ENCODE measurements around the gene ZNF280C. TPM values are rescaled to one million over a fixed set of nuclear protein-coding genes. Genes with fewer than 3 reads are reported as not detected.

ZNF280C gene
- total and polyA plus RNA-seq, 2 experiments from 2014 or later = 3.2 to 7.3 TPM

GRCh38 chrX:130186651-130187050 lies 82.0 kb downstream of the ZNF280C start:
- WGBS (ENCODE audit: low lambda C conversion rate, missing lambda C conversion rate) = 59% methylated on average over 4 of the region's 4 CpGs

GRCh38 chrX:130184857-130185256 lies 83.8 kb downstream of the ZNF280C start:
- WGBS (ENCODE audit: low lambda C conversion rate, missing lambda C conversion rate) = 47% methylated on average over 2 of the region's 2 CpGs
- DNase-seq (ENCODE audit: low spot score) = no peak
- H2AFZ ChIP-seq = no peak overlapping the region
- TF ChIP-seq EZH2 (IDR thresholded peaks at IDR 0.05; ENCODE audit: borderline replicate concordance) (no peak), EZH2phosphoT487 (IDR thresholded peaks at IDR 0.05; ENCODE audit: low read depth, severe bottlenecking, unreplicated experiment) (no peak)
- TF ChIP-seq, protein P1, sequence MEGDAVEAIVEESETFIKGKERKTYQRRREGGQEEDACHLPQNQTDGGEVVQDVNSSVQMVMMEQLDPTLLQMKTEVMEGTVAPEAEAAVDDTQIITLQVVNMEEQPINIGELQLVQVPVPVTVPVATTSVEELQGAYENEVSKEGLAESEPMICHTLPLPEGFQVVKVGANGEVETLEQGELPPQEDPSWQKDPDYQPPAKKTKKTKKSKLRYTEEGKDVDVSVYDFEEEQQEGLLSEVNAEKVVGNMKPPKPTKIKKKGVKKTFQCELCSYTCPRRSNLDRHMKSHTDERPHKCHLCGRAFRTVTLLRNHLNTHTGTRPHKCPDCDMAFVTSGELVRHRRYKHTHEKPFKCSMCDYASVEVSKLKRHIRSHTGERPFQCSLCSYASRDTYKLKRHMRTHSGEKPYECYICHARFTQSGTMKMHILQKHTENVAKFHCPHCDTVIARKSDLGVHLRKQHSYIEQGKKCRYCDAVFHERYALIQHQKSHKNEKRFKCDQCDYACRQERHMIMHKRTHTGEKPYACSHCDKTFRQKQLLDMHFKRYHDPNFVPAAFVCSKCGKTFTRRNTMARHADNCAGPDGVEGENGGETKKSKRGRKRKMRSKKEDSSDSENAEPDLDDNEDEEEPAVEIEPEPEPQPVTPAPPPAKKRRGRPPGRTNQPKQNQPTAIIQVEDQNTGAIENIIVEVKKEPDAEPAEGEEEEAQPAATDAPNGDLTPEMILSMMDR (IDR thresholded peaks at IDR 0.05; ENCODE audit: poor library complexity) = no peak
- no peaks in the 10 kb centered on the region for H3K9me2 ChIP-seq (replicated peaks; ENCODE audit: insufficient read depth)
- H3K27me3 ChIP-seq = no peaks in the 10 kb centered on the region
- H3K4me2 ChIP-seq = no peak overlapping the region
- H3K4me1 ChIP-seq (ENCODE audit: insufficient read depth) = no peaks in the 10 kb centered on the region
- no peaks in the 10 kb centered on the region for H3K9me3 ChIP-seq (ENCODE audit: low read depth)
- no peak overlapping the region for H3K27ac ChIP-seq
- no peaks in the 10 kb centered on the region for H3K79me2 ChIP-seq
- H3K36me3 ChIP-seq (replicated peaks; ENCODE audit: insufficient read depth, low read depth) = no peaks in the 10 kb centered on the region
- no peak overlapping the region for H3K4me3 ChIP-seq
- no peaks in the 10 kb centered on the region for H4K20me1 ChIP-seq (ENCODE audit: insufficient read depth, poor library complexity, severe bottlenecking)

More at GRCh38 chrX:130186651-130187050, 82.0 kb downstream of the ZNF280C start:
- no peaks in the 10 kb centered on the region for H4K20me1 ChIP-seq (ENCODE audit: insufficient read depth, poor library complexity, severe bottlenecking)
- no peaks in the 10 kb centered on the region for H3K9me3 ChIP-seq (ENCODE audit: low read depth)
- H3K4me2 ChIP-seq = no peak overlapping the region
- H3K27me3 ChIP-seq = no peaks in the 10 kb centered on the region
- H3K4me3 ChIP-seq = no peak overlapping the region
- no peaks in the 10 kb centered on the region for H3K36me3 ChIP-seq (replicated peaks; ENCODE audit: insufficient read depth, low read depth)
- H3K4me1 ChIP-seq (ENCODE audit: insufficient read depth) = no peaks in the 10 kb centered on the region
- TF ChIP-seq EZH2 (IDR thresholded peaks at IDR 0.05; ENCODE audit: borderline replicate concordance) (no peak), EZH2phosphoT487 (IDR thresholded peaks at IDR 0.05; ENCODE audit: low read depth, severe bottlenecking, unreplicated experiment) (no peak)
- TF ChIP-seq, protein P1 (IDR thresholded peaks at IDR 0.05; ENCODE audit: poor library complexity) = no peak
- no peaks in the 10 kb centered on the region for H3K9me2 ChIP-seq (replicated peaks; ENCODE audit: insufficient read depth)
- H3K27ac ChIP-seq = no peak overlapping the region
- no peak overlapping the region for H2AFZ ChIP-seq
- no peaks in the 10 kb centered on the region for H3K79me2 ChIP-seq
- DNase-seq (ENCODE audit: low spot score) = no peak

DNA sequence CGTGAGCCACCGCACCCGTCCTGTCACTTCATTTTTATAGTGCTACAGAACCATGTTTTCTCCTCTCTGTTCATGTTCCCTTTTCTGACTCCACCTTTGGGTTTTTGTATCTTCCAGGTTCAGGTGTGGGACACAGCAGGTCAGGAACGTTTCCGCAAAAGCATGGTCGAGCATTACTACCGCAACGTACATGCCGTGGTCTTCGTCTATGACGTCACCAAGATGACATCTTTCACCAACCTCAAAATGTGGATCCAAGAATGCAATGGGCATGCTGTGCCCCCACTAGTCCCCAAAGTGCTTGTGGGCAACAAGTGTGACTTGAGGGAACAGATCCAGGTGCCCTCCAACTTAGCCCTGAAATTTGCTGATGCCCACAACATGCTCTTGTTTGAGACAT lies 84.5 kb downstream of the ZNF280C start:
- H3K4me1 ChIP-seq (ENCODE audit: insufficient read depth) = no peaks in the 10 kb centered on the region
- 93% methylated on average over 11 of the region's 11 CpGs for WGBS (ENCODE audit: low lambda C conversion rate, missing lambda C conversion rate)
- TF ChIP-seq EZH2phosphoT487 (IDR thresholded peaks at IDR 0.05; ENCODE audit: low read depth, severe bottlenecking, unreplicated experiment) (no peak), EZH2 (IDR thresholded peaks at IDR 0.05; ENCODE audit: borderline replicate concordance) (no peak)
- TF ChIP-seq, protein P1 (IDR thresholded peaks at IDR 0.05; ENCODE audit: poor library complexity) = no peak
- H3K27ac ChIP-seq = no peak overlapping the region
- H3K9me3 ChIP-seq (ENCODE audit: low read depth) = no peaks in the 10 kb centered on the region
- no peak for DNase-seq (ENCODE audit: low spot score)
- no peak overlapping the region for H3K4me3 ChIP-seq
- H3K36me3 ChIP-seq (replicated peaks; ENCODE audit: insufficient read depth, low read depth) = no peaks in the 10 kb centered on the region
- H3K4me2 ChIP-seq = no peak overlapping the region
- H3K27me3 ChIP-seq = no peaks in the 10 kb centered on the region
- no peak overlapping the region for H2AFZ ChIP-seq
- no peaks in the 10 kb centered on the region for H3K79me2 ChIP-seq
- no peaks in the 10 kb centered on the region for H4K20me1 ChIP-seq (ENCODE audit: insufficient read depth, poor library complexity, severe bottlenecking)
- H3K9me2 ChIP-seq (replicated peaks; ENCODE audit: insufficient read depth) = no peaks in the 10 kb centered on the region
